Lung microvascular endothelial cell (primary cell): ENCODE data around the gene CPSF3. TPM values are rescaled to one million over a fixed set of nuclear protein-coding genes. Genes with fewer than 3 reads are reported as not detected.

Experiments
- DNase-seq, 2 donors: peaks; one replicate each; pipeline versions ENCODE4 v3.0.0 to v3.0.0-alpha.2; 2010; ENCODE audit warnings: low read depth in 2 of 2
- total RNA-seq: library from RNA; depleted of rRNA; stranded (reverse); fragments of >200 nt; gene quantifications from 2 replicates; pipeline ENCODE4 v1.2.1, GENCODE V29; 2014

Gene CPSF3
- total RNA-seq, 1 donor from 2014 or later, result 22.0 TPM

DNA sequence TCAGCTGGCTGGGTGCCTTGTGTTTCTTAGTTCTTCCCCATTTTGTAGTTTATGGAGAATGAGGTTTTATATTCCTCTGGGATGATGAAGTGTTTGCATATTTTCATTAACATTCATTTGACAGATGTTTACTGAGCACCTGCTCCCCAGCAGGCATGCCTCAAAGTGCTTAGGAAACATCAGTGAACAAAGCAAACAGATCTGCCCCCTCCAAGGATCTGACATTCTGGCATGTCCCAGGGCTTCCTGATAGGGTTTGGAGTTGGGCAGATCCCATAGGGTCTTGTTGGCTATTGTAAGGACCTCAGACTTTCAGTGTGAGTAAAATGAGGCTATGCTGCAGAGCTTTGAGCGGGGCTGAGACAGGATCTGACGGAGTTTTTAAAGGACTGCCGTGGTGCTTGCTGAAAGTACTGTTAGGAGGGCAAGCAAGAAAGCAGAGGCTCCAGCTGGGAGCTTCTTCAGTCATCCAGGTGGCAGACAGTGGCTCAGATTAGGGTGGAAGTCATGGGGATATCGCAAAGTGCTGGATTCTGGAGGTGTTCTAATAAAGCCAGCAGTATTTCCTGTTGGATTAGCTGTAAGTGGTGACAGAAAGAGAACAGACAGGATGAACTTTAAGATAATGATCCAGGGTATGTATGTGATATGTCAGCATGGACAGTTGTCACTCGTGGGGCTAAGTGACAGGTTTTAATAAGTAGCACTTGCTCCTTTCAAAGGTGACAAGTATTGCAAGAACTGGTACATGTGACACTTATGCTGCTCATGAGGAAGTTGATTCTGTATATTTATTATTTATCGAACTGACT lies 39.6 kb downstream of the CPSF3 start:
- DNase-seq, result no peak

DNA sequence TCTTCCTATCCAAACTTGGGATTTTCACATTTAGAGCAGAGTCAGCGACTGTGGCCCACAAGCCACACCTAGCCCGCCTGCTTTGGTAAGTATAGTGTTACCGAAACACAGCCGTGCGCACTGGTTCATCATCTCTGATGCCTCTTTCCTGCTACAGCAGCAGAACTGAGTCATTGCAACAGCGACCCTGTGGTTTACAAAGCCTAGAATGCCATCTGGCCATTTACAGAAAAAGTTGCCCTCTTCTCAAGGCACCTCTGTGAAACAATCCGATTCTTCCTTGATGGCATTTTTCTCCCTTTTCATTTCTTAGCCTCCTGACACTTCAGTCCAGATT lies 40.2 kb downstream of the CPSF3 start:
- peak in 1 of 2 donors; percentile 15 for DNase-seq

- DNase-seq, result no peak
Measured at GRCh38 chr2:9465170-9465569, 41.7 kb downstream of the CPSF3 start.

DNA sequence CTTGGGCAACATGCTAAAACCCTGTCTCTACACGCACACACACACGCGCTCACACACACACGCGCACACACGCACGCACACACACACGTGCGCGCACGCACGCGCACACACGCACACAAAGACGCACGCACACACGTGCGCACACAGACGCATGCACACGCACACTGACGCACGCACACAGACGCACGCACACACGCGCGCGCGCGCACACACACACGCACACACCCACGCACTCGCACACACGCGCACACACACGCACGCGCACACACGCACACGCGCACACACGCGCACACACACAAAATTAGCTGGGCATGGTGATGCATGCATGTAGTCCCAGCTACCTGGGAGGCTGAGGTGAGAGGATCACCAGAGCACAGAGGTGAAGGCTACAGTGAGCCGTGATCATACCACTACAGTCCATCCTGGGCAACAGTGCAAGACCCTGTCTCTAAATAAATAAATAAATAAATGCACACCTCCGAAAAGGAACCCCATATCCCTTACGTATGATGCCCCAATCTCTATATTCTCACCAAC lies 42.8 kb downstream of the CPSF3 start:
- DNase-seq, result no peak

- no peak for DNase-seq
Measured at GRCh38 chr2:9467687-9468086, 44.2 kb downstream of the CPSF3 start.

DNA sequence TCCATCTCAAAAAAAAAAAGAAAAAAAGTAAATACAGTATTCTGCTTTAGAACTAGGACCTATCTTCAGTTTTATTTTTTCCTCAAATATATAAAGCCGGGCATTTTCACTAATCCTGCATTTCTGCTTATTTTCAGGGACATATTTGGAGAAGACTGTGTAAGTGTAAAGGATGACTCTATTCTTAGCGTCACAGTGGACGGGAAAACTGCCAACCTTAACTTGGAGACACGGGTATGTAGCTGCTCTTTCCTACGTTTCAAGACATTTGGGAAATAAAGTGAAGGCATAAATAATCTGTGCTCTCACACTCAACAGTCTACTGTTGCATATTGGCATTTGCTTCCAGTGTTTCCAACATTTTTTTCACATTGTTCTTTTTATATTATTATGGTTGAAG lies 47.8 kb downstream of the CPSF3 start:
- DNase-seq, result no peak

- DNase-seq, result no peak
Measured at GRCh38 chr2:9472511-9472910, 49.1 kb downstream of the CPSF3 start.

- DNase-seq, result peak in 1 of 2 donors; percentile 35
Measured at GRCh38 chr2:9473308-9473984, 50.0 kb downstream of the CPSF3 start.

GRCh38 chr2:9473985-9474360 lies 50.5 kb downstream of the CPSF3 start:
- peak in 1 of 2 donors; percentile 44 for DNase-seq

DNA sequence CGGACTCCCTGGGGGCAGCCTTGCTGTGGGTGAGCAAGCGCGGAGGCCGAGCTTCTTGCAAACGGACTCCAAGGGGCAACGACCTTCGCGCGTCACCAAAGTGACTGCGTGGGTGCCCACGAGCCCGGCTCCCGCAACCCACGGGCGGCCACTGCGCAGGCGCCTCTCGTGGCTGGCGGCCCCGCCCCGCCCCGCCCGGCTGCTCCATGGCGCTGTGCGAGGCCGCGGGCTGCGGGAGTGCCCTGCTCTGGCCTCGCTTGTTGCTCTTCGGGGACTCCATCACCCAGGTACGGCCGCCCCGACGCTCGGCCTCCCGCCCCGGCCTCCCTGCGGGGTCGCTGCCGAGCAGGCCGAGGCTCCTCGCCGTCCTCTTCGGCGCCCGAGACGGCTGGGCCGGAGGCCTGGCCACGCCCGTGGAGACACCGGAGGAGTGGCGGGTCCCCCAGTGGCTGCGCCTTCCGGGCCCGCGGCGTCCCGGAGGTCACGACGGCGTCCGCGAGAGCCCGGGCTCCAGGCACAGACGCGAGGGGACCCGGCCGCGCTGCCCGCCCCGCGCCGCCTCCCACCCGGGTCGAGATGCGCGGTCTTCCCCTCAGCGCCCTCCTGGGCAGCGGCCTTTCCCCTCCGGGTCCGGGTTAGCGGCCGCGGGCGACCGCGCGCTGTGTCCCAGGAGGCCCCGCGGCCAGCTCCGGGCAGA lies 51.1 kb downstream of the CPSF3 start, which contains the start of gene IAH1:
TSS of gene IAH1 (plus strand) at position 191 of the 697 bp plus-strand sequence. CDS start at position 207, 16 bp downstream.
- peak; percentile 49 to 57 for DNase-seq

DNA sequence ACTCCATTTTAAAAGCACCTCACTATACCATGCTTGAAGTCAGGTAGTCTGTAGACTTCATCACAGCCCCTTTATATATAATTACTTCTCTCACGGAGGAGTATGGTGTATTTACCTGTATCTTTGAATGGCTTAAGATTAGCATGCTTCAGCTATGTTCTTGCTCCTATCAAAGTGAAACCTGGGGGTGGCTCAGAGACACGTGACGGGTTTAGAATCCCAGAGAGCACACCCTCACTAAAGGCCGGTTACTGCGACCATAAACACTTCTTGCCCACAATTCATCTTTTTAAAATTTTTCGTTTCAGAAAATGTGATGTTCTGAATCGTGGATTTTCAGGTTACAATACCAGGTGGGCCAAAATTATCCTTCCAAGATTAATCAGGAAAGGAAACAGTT lies 54.5 kb downstream of the CPSF3 start:
- no peak for DNase-seq

DNA sequence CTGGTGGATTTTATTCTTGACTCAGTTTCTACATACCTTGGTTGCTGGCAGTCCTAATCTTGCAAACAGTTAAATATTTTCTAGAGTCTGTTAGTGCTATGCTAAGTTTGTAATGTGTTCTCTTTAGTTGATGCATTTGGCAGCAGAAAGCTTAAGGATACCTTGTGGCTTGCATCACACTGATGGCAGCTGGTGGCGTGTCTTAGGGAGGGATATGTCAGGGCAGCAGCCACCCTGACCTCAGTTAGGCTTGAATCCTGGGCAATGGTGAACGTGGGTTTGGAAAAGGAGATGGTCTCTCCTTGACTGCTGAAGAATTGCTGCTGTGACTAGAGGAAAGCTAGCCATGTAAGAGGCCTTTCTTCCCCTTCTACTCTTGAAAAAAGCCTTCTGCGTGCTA lies 55.1 kb downstream of the CPSF3 start:
- DNase-seq, result no peak

DNA sequence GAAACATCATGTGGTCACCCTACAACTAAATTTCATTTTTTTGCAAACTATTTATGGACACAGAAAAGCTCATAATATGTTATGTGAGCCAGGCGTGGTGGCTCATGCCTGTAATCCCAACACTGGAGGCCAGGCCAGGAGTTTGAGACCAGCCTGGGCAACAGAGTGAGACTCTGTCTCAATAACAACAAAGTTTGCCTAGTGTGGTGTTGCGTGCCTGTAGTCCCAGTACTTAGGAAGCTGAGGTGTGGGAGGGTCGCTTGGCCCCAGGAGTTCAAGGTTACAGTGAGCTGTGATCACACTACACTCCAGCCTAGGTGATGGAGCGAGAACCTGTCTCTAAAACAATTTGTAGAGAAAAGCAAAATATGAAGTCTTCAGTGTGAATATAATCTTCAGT lies 56.7 kb downstream of the CPSF3 start:
- DNase-seq, result no peak

GRCh38 chr2:9483107-9483506 lies 59.7 kb downstream of the CPSF3 start:
- DNase-seq, result no peak

DNA sequence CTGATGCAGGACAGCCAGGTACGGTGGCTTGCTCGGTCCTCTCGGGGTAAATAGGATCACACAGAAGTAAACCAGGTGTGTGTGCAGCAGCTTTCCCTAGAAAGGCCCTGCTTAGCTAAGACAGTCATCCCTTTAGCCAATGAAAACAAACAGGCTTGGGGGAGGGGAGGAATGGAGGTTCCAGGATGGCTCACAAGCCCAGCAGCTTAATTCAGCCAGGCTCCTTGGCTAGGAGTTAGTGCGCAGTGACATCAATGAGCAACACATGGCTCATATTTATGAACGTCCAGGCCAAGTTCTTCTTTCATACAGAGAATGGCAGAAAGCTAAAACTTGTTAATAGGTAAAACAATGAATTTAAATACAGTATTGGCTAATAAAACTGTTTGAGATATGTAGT lies 61.1 kb downstream of the CPSF3 start:
- DNase-seq, result no peak

DNA sequence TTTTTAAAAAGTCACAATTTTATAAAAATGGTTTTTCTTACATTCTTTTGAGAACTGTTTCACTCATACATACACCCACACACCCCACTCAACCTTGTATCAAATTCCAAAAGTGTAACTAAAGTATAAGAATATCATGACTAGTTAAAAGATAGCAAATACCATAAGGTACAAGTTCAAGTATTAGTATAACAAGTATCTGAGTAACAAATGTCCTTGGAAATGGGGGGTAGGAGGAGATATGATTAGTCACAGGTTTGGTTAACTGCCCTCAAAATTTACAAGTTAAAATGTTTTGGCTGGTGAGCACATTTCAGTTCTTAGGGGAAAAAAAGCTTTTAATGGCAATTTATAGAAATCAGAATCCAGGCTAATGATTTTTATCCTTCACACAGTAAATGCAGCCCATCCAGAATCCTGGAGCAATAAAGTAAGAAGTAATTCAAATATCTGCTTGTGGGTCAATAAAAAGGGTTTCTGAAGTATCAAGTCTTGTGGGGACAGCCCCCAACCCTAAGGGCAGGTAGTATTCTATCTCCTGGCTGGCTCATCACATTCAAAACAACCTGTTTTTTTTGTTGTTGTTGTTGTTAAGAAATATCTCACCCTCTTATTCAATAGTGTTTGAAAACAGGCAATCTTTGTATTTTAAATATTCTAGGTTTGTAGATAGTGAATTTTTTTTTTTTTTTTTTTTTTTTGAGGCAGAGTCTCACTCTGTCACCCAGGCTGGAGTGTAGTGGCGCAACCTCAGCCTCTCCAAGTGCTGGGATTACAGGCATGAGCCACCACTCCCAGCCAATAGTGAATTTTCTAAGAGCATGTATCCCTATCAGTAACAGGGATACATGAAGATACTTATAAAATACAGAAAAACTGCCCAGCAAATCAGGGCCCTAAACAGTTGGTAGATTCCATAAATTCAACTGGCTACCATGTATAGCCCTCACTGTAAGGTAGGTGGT lies 65.4 kb downstream of the CPSF3 start:
- no peak for DNase-seq

- no peak for DNase-seq
Measured at GRCh38 chr2:9490789-9491188, 67.3 kb downstream of the CPSF3 start.

GRCh38 chr2:9492927-9493326 lies 69.5 kb downstream of the CPSF3 start:
- DNase-seq, result no peak

GRCh38 chr2:9493478-9493877 lies 70.0 kb downstream of the CPSF3 start:
- no peak for DNase-seq

DNA sequence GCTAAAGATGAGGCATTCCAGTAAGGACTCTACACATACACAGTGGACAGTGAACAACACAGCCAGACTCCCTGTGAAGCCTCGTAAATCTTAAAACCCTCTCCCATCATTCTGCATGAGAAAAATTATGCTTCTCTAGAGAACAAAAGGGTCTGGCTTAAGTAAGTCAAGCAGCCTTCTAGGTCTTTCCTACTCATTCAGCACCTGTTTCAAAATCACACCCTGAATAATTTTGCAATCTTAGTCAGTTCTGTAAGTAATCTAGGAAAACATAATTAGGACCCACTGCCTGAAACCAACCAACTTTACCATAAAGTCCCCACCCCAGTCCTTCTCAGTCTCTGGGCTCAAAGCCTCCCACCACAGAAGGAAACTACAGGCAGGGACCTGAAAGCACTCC lies 70.6 kb downstream of the CPSF3 start:
- DNase-seq, result no peak

GRCh38 chr2:9497017-9497416 lies 73.6 kb downstream of the CPSF3 start:
- DNase-seq, result peak in 1 of 2 donors; percentile 14
